ENCODE results near the gene KMO. TPM values are rescaled to one million over a fixed set of nuclear protein-coding genes. Genes with fewer than 3 reads are reported as not detected.

The KMO gene
- polyA plus RNA-seq, 3 donors, result 4.7 to 9.0 (median 6.4) TPM

DNA sequence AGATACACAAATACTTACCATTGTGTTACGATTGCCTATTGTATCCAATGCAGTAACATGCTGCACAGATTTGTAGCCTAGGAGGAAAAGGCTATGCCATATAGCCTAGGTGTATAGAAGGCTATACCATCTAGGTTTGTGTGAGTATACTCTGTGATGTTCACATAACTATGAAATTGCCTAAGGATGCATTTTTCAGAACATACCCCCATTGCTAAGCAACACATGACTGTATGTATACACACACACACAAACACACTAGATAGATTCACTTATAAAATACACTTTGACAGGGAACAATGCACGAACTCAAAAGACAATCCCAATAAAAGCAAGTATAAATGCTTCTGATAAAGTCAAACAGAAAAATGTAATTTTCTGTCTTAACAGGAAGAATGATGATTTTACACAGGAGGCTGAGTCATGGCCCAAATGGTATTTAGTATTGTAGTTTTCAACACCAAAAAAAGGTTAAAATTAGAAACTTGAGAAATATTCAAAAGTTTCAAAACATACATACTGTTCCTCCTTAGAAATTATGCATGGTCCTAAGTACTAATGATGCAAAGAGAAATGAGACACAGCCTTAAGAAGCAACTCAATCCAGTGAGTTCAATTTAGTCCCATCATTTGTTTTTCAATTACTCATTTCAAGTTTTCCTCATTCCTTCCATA lies 24.9 kb upstream of the KMO start:
- H3K9me3 Mint-ChIP-seq, result no peaks in the 10 kb centered on the region
- Histone ChIP-seq H3K4me1 (ENCODE audit: control insufficient read depth in 1 of 2, insufficient read depth in 2 of 2, low read length in 2 of 2) (peaks cover 18 to 19% of the 10 kb centered on the region in 2 donors), H2AFZ (ENCODE audit: insufficient read depth, low read depth, low read length, poor library complexity, severe bottlenecking) (no peak overlapping the region), H3K27ac (ENCODE audit: low read depth in 1 of 2, low read length in 2 of 2) (peak overlapping the region in 1 of 2 donors; percentile 68), H3K9me3 (replicated peaks in 1 of 2; ENCODE audit: control insufficient read depth in 1 of 2, insufficient read depth in 1 of 2, low read length in 2 of 2) (no peaks in the 10 kb centered on the region), H3K79me2 (ENCODE audit: insufficient read depth, low read length) (peaks cover 6% of the 10 kb centered on the region), H4K20me1 (ENCODE audit: insufficient read depth, low read length) (no peaks in the 10 kb centered on the region), H3K36me3 (replicated peaks in 1 of 2; ENCODE audit: control insufficient read depth in 1 of 2, insufficient read depth in 2 of 2, low read length in 2 of 2) (peaks cover 72 to 93% of the 10 kb centered on the region in 2 donors), H3K4me3 (replicated peaks in 1 of 3; ENCODE audit: low read depth in 2 of 3, low read length in 3 of 3) (no peak overlapping the region), H3K9ac (ENCODE audit: insufficient read depth, low read length, poor library complexity, severe bottlenecking) (no peak overlapping the region), H3K27me3 (ENCODE audit: control insufficient read depth in 2 of 2, insufficient read depth in 2 of 2, low read length in 2 of 2) (no peaks in the 10 kb centered on the region), H3K4me2 (replicated peaks; ENCODE audit: extremely low read depth, low read length, poor library complexity, severe bottlenecking) (peak overlapping the region; percentile 9)
- intact Hi-C loops (cut with micrococcal nuclease), result no loop called here
- peak overlapping the region in 1 of 2 donors; percentile 15 for H3K4me3 Mint-ChIP-seq
- no peaks in the 10 kb centered on the region for H3K27me3 Mint-ChIP-seq (ENCODE audit: low read depth in 3 of 3)
- WGBS (ENCODE audit: insufficient coverage), result no CpG with 5 or more reads among the region's 2 CpGs
- H3K4me1 Mint-ChIP-seq, result peaks cover 19% of the 10 kb centered on the region
- H3K27ac Mint-ChIP-seq, result peak overlapping the region; percentile 58 to 92 (median 84)
- TF ChIP-seq, protein P1, sequence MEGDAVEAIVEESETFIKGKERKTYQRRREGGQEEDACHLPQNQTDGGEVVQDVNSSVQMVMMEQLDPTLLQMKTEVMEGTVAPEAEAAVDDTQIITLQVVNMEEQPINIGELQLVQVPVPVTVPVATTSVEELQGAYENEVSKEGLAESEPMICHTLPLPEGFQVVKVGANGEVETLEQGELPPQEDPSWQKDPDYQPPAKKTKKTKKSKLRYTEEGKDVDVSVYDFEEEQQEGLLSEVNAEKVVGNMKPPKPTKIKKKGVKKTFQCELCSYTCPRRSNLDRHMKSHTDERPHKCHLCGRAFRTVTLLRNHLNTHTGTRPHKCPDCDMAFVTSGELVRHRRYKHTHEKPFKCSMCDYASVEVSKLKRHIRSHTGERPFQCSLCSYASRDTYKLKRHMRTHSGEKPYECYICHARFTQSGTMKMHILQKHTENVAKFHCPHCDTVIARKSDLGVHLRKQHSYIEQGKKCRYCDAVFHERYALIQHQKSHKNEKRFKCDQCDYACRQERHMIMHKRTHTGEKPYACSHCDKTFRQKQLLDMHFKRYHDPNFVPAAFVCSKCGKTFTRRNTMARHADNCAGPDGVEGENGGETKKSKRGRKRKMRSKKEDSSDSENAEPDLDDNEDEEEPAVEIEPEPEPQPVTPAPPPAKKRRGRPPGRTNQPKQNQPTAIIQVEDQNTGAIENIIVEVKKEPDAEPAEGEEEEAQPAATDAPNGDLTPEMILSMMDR (IDR thresholded peaks at IDR 0.05), result no peak
- peak in 2 of 3 donors; percentile 35 to 42 for DNase-seq
- H3K36me3 Mint-ChIP-seq, result peaks cover 62 to 71% of the 10 kb centered on the region in 2 donors

GRCh38 chr1:241513378-241513777 lies 18.8 kb upstream of the KMO start:
- H2AFZ ChIP-seq (ENCODE audit: insufficient read depth, low read depth, low read length, poor library complexity, severe bottlenecking), result no peak overlapping the region
- Mint-ChIP-seq H3K9me3 (no peaks in the 10 kb centered on the region), H3K36me3 (peaks cover 51 to 57% of the 10 kb centered on the region in 2 donors), H3K27ac (no peak overlapping the region), H3K4me3 (no peak overlapping the region), H3K27me3 (ENCODE audit: low read depth in 3 of 3) (no peaks in the 10 kb centered on the region), H3K4me1 (peaks cover 7% of the 10 kb centered on the region)
- WGBS (ENCODE audit: insufficient coverage), result no CpG with 5 or more reads among the region's 5 CpGs
- H3K9ac ChIP-seq (ENCODE audit: insufficient read depth, low read length, poor library complexity, severe bottlenecking), result no peak overlapping the region
- TF ChIP-seq, protein P1 (IDR thresholded peaks at IDR 0.05), result no peak
- H3K4me2 ChIP-seq (replicated peaks; ENCODE audit: extremely low read depth, low read length, poor library complexity, severe bottlenecking), result no peak overlapping the region
- peaks cover 51% of the 10 kb centered on the region for H3K79me2 ChIP-seq (ENCODE audit: insufficient read depth, low read length)
- DNase-seq, result no peak
- no peaks in the 10 kb centered on the region for H3K27me3 ChIP-seq (ENCODE audit: control insufficient read depth in 2 of 2, insufficient read depth in 2 of 2, low read length in 2 of 2)
- intact Hi-C loops (cut with micrococcal nuclease), result no loop called here
- no peaks in the 10 kb centered on the region for H4K20me1 ChIP-seq (ENCODE audit: insufficient read depth, low read length)
- H3K4me3 ChIP-seq (replicated peaks in 1 of 3; ENCODE audit: low read depth in 2 of 3, low read length in 3 of 3), result no peak overlapping the region
- H3K4me1 ChIP-seq (ENCODE audit: control insufficient read depth in 1 of 2, insufficient read depth in 2 of 2, low read length in 2 of 2), result peaks cover 8 to 9% of the 10 kb centered on the region in 2 donors
- H3K9me3 ChIP-seq (replicated peaks in 1 of 2; ENCODE audit: control insufficient read depth in 1 of 2, insufficient read depth in 1 of 2, low read length in 2 of 2), result no peaks in the 10 kb centered on the region
- H3K27ac ChIP-seq (ENCODE audit: low read depth in 1 of 2, low read length in 2 of 2), result no peak overlapping the region
- peaks cover 51 to 69% of the 10 kb centered on the region in 2 donors for H3K36me3 ChIP-seq (replicated peaks in 1 of 2; ENCODE audit: control insufficient read depth in 1 of 2, insufficient read depth in 2 of 2, low read length in 2 of 2)
